Ovary (tissue), 9 donors: ENCODE data around the gene DTNBP1. TPM values are rescaled to one million over a fixed set of nuclear protein-coding genes. Genes with fewer than 3 reads are reported as not detected.
"Not testable (repeated sequence)": the region's sequence is repeated elsewhere in the genome, so short reads cannot be mapped to it uniquely, and the experiment has no call there.

Source experiments
- DNase-seq, 5 donors: peaks; one replicate each; pipeline ENCODE4 v3.0.0-alpha.2; 2019 to 2020
- H3K27ac ChIP-seq, 2 donors: fragments of 200-600 bp; one replicate each; pipeline versions ENCODE4 v1.5.1 to v1.8.0; 2019 to 2022
- H3K27me3 ChIP-seq: fragments of 200-600 bp; one replicate; pipeline ENCODE4 v1.8.0; 2022
- H3K36me3 ChIP-seq: fragments of 200-600 bp; sonication (generic); one replicate; pipeline ENCODE4 v1.5.1; 2019
- H3K4me1 ChIP-seq: one replicate; pipeline ENCODE4 v1.8.1; 2013; ENCODE audit warnings: mild to moderate bottlenecking, moderate library complexity; ENCODE audit not compliant: insufficient read depth
- H3K4me3 ChIP-seq: fragments of 200-600 bp; sonication (generic); one replicate; pipeline ENCODE4 v1.5.1; 2017
- H3K9me3 ChIP-seq, 2 donors: fragments of 200-600 bp in 1 of 2; sonication (generic) in 1 of 2; one replicate each; pipeline versions ENCODE4 v1.5.1 to v1.8.1; 2013 to 2019; ENCODE audit warnings: mild to moderate bottlenecking in 1 of 2, moderate library complexity in 1 of 2
- EP300 ChIP-seq: sonication (generic); formaldehyde crosslinking; IDR thresholded peaks from one replicate; pipeline ENCODE4 v1.6.1; 2017; ENCODE audit warnings: antibody characterized with exemption
- POLR2A ChIP-seq: fragments of 450-650 bp; IDR thresholded peaks from one replicate; pipeline ENCODE4 v1.6.1; 2017; ENCODE audit warnings: antibody characterized with exemption, mild to moderate bottlenecking, moderate library complexity
- WGBS, 3 donors: extraction: QIAGEN DNeasy Blood & Tissue Kit in 1 of 3; methylation state at CpG; one replicate each; pipeline versions ENCODE4 v1.1.5 to v1.1.7; 2013 to 2017; 5-methylcytosine and 5-hydroxymethylcytosine counted together
- intact Hi-C, 4 donors: fragments of 100-400 bp; cut with DNase I; formaldehyde crosslinking; loops; one replicate each; pipeline versions ENCODE4 v1.11.0 to v1.15.1; 2022 to 2023
- polyA plus RNA-seq, 2 donors: library from polyadenylated mRNA; stranded (reverse); fragments of 200-250 nt in 1 of 2; fragments of 350-450 nt in 1 of 2; fragmentation: Illumina TruSeq in 1 of 2; extraction: RNeasy Lipid Tissue Mini Kit (QIAGEN cat#74804) in 1 of 2; gene quantifications; one replicate each; pipeline ENCODE4 v1.2.3, GENCODE V29; 2013 to 2014
- total RNA-seq, 7 donors: library from RNA; depleted of rRNA in 2 of 7; stranded (reverse); fragments of >200 nt in 2 of 7; fragmentation: NEBNext Ultra II Directional in 3 of 7; extraction: Animal tissue kit (Norgen Biotek cat#: 25700) in 3 of 7; gene quantifications; one replicate each; pipeline versions ENCODE4 v1.1.0 to v1.2.4, GENCODE V29; 2016 to 2023
- TF ChIP-seq, protein P1 (sequence below), 3 donors: fragments of 450-650 bp in 2 of 3; fragments of 200-600 bp in 1 of 3; IDR thresholded peaks; one replicate each; pipeline versions ENCODE4 v1.5.1 to v1.8.0; 2016 to 2022; ENCODE audit warnings: antibody characterized with exemption in 3 of 3, mild to moderate bottlenecking in 1 of 3
- donor health status: DM: no; HTN: no; CAD: no; lungs with moderate emphysema.
- donor health status: DM: no; HTN: no; CAD: no.
- donor health status: Bipolar disorder and iron deficiency.
- donor health status: DM: yes; HTN: yes; CAD: no.
- donor health status: DM: no; HTN: no; CAD: no.
- donor health status: DM: yes; HTN: yes; CAD: no.

The DTNBP1 gene
- total and polyA plus RNA-seq, 9 donors, result 11.0 to 21.4 (median 15.6) TPM

DNA sequence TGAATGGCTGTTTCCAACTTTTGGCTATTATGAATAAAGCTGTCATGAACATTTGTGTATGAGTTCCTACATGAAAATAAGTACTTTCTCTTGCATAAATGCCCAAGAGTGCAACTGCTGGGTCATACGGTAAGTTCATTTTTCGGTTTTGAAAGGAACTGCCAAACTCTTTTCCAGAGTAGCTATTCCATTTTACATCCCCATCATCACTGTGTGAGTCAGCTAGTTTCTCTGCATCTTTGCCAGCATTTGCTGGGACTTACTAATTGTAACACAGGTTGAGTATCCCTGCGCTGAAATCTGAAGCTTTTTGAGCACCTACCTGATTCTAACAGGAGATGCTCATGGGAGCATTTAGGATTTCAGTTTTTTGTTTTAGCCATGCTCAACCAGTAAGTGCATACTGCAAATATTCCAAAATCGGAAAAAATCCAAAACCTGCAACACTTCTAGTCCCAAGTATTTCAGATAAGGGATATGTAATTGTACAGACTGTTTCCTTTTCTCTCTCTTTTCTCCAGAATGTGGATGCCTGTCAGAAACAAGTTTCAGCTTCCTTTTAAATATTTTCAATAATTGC lies 118.4 kb downstream of the DTNBP1 start:
- TF ChIP-seq, protein P1, sequence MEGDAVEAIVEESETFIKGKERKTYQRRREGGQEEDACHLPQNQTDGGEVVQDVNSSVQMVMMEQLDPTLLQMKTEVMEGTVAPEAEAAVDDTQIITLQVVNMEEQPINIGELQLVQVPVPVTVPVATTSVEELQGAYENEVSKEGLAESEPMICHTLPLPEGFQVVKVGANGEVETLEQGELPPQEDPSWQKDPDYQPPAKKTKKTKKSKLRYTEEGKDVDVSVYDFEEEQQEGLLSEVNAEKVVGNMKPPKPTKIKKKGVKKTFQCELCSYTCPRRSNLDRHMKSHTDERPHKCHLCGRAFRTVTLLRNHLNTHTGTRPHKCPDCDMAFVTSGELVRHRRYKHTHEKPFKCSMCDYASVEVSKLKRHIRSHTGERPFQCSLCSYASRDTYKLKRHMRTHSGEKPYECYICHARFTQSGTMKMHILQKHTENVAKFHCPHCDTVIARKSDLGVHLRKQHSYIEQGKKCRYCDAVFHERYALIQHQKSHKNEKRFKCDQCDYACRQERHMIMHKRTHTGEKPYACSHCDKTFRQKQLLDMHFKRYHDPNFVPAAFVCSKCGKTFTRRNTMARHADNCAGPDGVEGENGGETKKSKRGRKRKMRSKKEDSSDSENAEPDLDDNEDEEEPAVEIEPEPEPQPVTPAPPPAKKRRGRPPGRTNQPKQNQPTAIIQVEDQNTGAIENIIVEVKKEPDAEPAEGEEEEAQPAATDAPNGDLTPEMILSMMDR (IDR thresholded peaks at IDR 0.05), result no peak

DNA sequence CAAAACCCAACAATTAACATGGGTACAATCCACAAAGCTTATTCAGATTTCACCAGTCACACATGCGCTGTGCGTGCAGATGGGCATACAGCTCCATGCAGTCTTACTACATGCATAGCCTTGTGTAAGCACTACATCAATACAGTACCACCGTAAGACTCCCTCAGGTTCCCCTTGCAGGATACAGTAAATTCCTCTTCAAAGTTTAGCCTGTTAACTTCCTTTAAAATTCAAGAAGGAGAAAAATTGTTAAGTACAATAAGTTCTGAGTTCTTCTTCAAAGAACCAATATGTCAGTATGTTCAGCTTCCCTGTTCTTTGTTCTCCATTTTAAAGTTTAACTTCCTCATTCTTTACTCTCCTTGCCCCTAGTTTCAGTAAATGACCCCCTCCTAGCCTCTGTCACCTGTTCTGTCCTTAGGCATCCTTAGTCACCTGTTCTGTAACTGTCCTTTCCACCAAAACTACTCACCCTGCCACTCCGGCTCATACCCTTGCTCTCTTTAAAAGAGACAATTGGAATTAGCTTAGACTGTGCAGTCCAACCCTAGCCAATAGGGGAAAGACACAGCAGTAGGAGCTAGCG lies 119.4 kb downstream of the DTNBP1 start:
- 96 to 99% (median 99%) methylated on average over 5 of the region's 5 CpGs for WGBS, 3 donors
- H3K27me3 ChIP-seq, DNase-seq, intact Hi-C loops, H3K9me3 ChIP-seq, H3K4me3 ChIP-seq, H3K27ac ChIP-seq, H3K36me3 ChIP-seq, H3K4me1 ChIP-seq: not testable (repeated sequence)

More for the DNA sequence above, 118.4 kb downstream of the DTNBP1 start:
- intact Hi-C loops, result no loop called here
- Histone ChIP-seq H3K4me1 (no peaks in the 10 kb centered on the region), H3K27me3 (no peaks in the 10 kb centered on the region), H3K9me3 (no peaks in the 10 kb centered on the region), H3K4me3 (no peak overlapping the region), H3K27ac (no peak overlapping the region), H3K36me3 (no peaks in the 10 kb centered on the region)
- WGBS, 3 donors, result 68 to 70% (median 70%) methylated on average over 4 of the region's 4 CpGs
- no peak for DNase-seq

DNA sequence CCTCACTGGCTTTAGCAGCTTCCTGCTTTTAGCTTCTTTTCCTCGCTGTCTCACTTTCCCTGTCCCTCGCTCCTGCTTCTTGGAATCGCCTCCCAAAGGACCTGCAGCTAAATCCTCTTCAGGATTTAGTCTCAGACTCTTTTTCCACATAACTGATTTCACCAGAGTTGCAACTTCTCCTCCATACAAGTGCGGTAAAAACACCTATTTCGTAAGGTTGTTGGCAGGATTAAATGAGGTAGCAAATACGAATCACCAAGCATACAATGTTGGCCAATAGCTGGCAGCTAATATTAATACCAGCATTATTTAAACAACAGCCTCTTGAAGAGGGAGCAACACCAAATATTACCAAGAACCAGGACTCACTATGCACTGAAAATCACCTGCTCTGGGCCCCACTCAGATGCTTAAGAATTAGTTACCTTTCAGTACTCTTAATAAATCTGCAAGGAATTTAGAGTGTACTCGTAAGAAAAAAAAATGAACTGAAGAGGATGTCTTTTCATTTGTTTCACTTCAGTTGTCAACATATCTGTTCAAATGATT lies 123.0 kb downstream of the DTNBP1 start:
- Histone ChIP-seq H3K27me3 (no peaks in the 10 kb centered on the region), H3K4me1 (no peaks in the 10 kb centered on the region), H3K4me3 (no peak overlapping the region), H3K36me3 (no peaks in the 10 kb centered on the region), H3K9me3 (no peaks in the 10 kb centered on the region), H3K27ac (no peak overlapping the region)
- 94 to 96% (median 96%) methylated on average over 7 of the region's 7 CpGs for WGBS, 3 donors
- DNase-seq, result no peak
- TF ChIP-seq EP300 (no peak), POLR2A (no peak)
- TF ChIP-seq, protein P1 (IDR thresholded peaks at IDR 0.05), result no peak
- intact Hi-C loops, result no loop called here

DNA sequence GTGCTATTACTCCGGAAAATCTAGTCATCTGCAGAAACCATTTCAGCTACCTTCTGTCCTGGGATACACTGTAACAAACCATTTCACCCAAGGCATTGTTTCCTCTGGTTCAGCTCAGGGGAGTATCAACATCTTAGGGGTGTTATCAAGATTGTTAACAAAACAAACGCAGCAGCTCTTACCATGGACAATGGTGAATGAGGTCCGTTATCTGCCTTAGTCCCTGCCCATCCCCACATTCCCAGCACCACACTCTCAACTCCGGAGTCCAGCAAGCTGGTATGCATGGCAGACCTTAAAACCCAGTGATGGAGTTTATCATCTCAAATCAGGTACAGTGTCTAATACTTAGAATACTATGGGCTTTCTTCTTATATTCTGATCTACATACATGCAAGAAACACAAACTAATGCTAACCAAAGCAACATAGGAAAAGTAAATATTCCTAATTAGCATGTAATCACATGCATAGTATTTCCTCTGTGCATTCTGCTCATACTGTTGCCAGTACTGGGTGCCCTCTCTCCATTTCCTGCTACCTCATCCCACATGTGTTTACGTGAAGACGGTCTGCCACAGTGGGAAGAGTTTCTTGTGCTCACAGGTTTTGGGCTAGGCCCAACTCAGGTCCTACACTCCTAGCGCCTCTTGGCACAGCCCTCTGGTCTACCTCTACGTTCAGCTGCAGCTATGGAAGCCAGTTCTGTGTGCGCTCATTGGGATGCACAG lies 123.9 kb downstream of the DTNBP1 start:
- no peaks in the 10 kb centered on the region for H3K4me1 ChIP-seq
- H3K4me3 ChIP-seq, result no peak overlapping the region
- no peak overlapping the region for H3K27ac ChIP-seq
- no peaks in the 10 kb centered on the region for H3K9me3 ChIP-seq
- H3K36me3 ChIP-seq, result no peaks in the 10 kb centered on the region
- intact Hi-C loops, result no loop called here
- no peak for TF ChIP-seq EP300
- TF ChIP-seq POLR2A, result no peak
- TF ChIP-seq, protein P1 (IDR thresholded peaks at IDR 0.05), result no peak
- H3K27me3 ChIP-seq, result no peaks in the 10 kb centered on the region
- WGBS, 3 donors, result 83 to 91% (median 86%) methylated on average over 9 of the region's 9 CpGs
- DNase-seq, result no peak

DNA sequence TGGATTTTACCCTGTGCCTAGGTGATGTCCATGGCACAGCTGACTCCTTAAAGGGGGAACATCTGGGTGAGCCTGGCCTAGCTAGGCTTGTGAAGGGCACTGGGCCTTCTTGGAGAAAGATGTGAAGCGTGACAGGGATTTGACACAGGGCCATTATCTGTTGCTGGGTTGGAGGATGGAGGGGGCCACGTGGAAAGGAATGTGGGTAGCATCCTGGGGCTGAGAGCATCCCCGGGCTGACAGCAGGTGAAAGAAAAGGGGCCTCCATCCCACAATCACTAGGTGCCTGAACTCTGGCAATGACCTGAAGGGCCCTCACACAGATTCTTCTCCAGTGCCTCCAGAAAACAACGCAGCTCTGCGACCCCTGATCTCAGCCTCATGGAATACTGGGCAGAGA lies 124.7 kb downstream of the DTNBP1 start:
- TF ChIP-seq POLR2A (no peak), EP300 (no peak)
- TF ChIP-seq, protein P1 (IDR thresholded peaks at IDR 0.05), result no peak
- H3K4me1 ChIP-seq, result no peaks in the 10 kb centered on the region
- WGBS, 3 donors, result 68 to 74% (median 73%) methylated on average over 5 of the region's 5 CpGs
- H3K36me3 ChIP-seq, result no peaks in the 10 kb centered on the region
- intact Hi-C loops, result no loop called here
- no peak for DNase-seq
- no peak overlapping the region for H3K4me3 ChIP-seq
- no peak overlapping the region for H3K27ac ChIP-seq
- H3K27me3 ChIP-seq, result no peaks in the 10 kb centered on the region
- H3K9me3 ChIP-seq, result no peaks in the 10 kb centered on the region
